Superior temporal gyrus (tissue), 1 donor: ENCODE measurements around the gene CSN3.

Experiments
- DNase-seq: peaks from one replicate; pipeline ENCODE4 v3.0.0-alpha.2; 2016; ENCODE audit errors: extremely low spot score

CSN3 gene

GRCh38 chr4:70291341-70291740 is 48.9 kb downstream of the CSN3 start:
- DNase-seq = no peak

- DNase-seq = no peak
Measured at GRCh38 chr4:70297576-70297975, 55.2 kb downstream of the CSN3 start.

GRCh38 chr4:70298051-70298450 is 55.7 kb downstream of the CSN3 start:
- peak; percentile 24 for DNase-seq

- DNase-seq = no peak
Measured at GRCh38 chr4:70299643-70300042, 57.2 kb downstream of the CSN3 start.

GRCh38 chr4:70300215-70300614 is 57.8 kb downstream of the CSN3 start:
- no peak for DNase-seq
